Activated naive CD8-positive, alpha-beta T cell treated with anti-CD3 and anti-CD28 coated beads, Interleukin-2, amount 50 U/mL, for 16 hours (primary cell): ENCODE measurements around the gene RPS6KB1.
"Not testable (repeated sequence)": the region's sequence is repeated elsewhere in the genome, so short reads cannot be mapped to it uniquely, and the experiment has no call there.

Experiments used
- DNase-seq: peaks from one replicate; pipeline ENCODE4 v3.0.0-alpha.2; 2020; ENCODE audit warnings: low read depth, low spot score

Gene RPS6KB1

DNA sequence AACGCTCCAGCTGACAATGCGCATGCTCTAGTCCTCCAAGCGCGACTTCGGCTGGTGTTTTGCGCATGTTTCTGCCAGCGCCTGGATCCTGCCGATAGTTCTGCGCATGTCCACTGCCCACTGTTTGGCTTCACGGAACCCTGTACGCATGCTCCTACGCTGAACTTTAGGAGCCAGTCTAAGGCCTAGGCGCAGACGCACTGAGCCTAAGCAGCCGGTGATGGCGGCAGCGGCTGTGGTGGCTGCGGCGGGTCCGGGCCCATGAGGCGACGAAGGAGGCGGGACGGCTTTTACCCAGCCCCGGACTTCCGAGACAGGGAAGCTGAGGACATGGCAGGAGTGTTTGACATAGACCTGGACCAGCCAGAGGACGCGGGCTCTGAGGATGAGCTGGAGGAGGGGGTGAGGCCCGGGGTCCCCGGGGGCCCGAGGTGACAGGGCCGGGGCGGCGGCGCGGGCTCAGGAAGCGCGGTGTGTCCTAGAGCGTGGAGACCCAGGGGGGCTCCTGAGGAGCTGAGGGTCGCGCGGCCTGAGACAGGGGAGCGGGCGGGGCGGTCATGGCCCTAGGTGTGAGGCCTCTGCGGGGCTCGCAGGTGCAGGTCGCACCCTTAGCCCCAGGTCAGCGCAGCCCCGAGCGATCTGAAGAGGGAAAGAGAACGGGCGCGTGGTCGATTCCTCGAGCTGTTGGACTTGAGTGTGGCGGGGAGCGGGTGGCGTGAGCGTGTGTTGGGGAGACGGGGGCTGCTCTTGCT lies at the start of gene RPS6KB1, which contains the start of gene TUBD1:
Gene RPS6KB1 (plus strand): TSS at position 198 of the 752 bp plus-strand sequence. CDS start 64 bp downstream, at position 262.
Gene TUBD1 (minus strand): TSS at position 20 of the 752 bp plus-strand sequence. CDS start 1,941 bp downstream, outside the sequence.
- DNase-seq: peak; percentile 87

DNA sequence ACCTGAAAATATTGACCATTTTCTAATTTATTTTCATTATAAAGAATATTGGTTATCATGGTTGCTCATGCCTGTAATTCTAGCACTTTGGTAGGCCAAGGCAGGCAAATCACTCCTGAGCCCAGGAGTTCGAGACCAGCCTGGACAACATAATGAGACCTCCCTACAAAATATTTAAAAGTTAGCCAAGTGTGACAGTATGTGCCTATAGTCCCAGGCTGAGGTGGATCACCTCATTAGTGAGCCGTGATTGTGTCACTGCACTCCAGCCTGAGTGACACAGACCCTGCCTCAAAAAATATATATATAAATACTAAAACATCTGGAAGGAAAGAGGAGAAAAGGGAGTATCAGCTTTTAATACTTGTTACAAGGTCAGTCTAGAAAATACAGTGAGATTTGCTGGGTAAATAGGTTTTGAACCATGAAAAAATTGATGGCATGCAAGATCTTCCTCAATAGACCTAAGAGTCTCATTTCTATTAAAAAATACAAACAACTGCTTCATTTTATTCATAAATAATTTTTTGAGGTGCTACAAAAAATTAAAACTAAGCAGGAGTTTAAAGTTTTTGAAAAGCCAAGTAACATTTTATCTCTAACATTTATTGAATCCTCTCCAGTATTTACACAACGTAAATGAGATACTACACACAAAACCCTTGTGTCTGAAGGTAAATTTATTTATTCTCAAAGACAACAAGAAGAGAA lies 47.9 kb upstream of the RPS6KB1 start:
- no peak for DNase-seq

DNA sequence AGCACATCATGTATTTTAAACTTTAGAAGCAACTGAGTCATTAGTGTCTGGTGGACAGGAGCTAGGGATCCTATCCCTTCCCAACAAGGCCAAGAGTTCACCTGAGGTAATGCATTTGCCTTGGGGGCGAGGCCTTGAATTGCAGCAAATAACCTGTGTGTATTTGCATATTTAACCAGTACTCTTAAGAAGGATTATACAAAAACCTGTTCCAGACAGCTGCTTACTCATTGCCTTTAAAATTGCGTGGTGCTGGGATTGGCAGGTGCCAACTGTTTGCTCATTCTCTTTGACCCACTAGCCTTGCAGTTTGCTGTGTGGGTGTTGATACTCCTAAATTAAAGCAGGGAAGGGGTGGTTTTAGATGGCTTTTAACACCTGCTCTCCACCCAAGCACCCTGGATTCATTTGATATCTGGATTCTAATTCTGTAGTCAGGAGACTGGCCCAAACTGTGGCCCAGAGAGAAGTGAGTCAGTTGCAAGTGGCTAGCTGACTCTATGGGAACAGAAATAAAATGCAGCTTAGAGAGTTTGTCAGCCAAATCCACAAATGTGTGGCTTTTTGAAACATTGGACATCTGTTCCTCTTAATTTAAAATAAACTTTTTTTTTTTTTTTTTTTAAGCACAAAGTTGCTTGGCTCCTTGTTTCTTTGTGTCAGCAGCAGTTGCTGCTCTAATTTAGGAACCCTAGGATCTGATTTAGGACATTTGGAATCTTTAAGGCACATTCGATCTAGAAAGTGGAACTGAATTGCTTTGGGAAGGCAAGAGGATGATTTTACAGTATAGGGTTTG lies 47.1 kb upstream of the RPS6KB1 start:
- DNase-seq: no peak

DNA sequence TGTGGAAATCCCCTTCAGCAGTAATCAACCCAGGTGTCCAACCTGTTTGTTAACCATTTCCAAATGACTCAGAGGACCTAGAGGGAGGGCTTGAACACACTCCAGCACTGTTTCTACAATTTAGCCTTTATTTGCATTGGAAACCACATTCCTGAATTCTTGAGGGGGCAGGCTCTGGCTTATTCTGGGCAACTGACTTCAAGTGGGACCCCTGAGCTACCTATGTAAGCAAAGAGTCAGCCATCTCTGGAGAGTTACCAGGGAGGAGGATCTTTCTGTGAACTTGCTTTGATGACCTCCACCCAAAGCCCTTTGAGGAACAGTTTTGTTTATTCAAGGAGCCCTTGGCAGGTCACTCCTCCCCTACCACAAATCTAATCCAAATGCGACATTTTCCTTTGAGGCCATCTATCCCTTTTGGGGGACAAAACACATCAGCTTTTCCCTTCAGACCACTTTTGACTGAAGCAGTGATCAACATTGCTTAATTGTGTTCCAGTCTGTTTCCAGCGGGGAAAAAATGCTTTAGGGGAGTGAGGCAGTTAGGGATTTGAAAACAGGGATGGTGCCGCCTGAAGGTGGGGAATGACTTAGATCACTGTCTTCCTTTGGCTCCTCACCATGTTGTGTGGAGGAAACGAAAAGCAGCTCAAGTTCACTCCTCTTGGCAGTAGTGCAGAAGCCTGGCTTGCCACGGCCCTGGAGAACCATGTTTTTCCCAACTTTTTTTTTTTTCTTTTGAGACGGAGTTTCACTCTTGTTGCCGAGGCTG lies 46.3 kb upstream of the RPS6KB1 start:
- DNase-seq: no peak

DNA sequence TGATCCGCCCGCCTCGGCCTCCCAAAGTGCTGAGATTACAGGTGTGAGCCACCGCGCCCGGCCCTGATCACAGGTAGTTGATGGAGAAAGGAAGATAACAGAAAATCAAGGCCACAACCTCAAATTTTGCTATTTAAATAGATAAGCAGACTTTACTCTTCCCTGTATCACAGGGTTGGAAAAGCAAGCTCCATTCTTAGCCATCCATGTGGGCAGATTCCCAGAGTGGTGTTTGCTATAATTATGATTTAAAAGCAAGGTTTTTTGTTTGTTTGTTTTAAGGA lies 44.6 kb upstream of the RPS6KB1 start:
- DNase-seq: no peak

DNA sequence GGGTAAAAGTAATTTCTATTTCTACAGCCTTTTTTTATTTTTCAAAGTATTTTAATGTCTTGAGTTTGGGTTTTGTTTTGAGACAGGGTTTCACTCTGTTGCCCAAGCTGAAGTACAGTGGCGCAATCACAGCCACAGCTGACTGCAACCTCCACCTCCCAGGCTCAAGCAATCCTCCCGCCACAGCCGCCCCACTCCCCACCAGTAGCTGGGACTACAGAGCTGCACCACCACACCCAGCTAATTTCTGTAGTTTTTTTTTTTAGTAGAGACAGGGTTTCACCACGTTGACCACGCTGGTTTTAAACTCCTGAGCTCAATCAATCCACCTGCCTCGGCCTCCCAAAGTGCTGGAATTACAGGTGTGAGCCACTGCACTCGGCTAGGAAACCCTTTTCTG lies 44.1 kb upstream of the RPS6KB1 start:
- DNase-seq: no peak

DNA sequence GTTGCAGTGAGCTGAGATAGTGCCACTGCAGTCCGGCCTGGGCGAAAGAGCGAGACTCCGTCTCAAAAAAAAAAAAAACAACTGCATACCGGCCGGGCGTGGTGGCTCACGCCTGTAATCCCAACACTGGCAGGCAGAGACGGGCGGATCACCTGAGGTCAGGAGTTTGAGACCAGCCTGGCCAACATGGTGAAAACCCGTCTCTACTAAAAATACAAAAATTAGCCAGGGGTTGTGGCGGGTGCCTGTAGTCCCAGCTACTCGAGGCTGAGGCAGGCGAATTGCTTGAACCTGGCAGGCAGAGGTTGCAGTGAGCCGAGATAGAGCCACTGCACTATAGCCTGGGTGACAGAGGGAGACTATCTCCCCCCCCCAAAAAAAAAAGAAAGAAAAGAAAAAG lies 42.6 kb upstream of the RPS6KB1 start:
- not testable (repeated sequence) for DNase-seq

DNA sequence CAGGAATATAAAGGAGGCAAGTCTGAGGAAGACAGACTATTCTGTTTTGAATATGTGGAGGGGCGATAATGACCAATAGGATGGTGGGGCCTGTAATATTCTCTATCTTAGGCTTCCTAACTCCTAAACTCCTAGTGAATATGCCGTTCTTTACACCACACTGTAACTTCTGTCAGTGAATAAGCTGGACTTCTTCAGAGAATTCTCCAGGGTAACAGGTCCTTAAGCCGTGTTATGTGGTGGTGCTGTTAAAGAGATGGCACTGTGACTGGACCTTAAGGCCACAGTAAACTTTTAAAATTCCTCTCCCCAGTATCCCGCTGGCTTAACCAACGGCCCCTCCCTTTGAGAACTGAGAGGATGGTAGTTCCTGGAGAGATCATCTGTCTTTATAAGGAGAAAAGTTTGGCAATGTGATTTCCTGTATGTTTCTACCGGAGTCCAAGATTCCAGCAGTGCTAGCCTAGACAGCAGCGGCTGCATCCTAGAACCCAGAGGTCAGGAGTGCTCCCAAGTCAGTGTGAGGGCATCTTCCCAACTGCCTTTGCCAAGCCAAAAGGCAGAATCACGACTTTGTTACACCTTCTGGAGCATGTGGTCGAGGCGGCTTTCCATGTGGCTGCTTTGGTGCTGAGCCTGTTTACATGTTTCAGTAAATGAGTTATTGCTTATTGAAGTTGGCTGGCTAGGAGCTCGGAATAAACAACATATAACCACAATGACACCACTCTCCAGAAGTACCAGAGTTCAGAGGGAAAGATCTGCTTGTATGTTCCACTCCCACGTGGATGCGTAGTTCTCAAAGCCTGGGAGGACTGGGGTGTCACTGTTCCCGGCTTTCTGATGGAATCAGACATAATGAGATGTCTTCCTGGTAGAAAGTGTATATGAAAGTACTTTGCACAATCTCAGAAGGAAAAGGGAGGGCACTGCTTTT lies 41.2 kb upstream of the RPS6KB1 start:
- no peak for DNase-seq

DNA sequence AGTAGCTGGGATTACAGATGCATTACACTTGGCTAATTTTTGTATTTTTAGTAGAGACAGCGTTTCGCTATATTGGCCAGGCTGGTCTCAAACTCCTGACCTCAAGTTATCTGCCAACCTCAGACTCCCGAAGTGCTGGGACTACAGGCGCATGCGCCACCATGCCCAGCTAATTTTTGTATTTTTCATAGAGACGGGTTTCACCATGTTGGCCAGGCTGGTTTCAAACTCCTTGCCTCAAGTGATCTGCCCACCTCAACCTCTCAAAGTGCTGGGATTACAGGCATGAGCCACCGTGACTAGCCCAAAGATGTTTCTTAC lies 40.1 kb upstream of the RPS6KB1 start:
- not testable (repeated sequence) for DNase-seq

DNA sequence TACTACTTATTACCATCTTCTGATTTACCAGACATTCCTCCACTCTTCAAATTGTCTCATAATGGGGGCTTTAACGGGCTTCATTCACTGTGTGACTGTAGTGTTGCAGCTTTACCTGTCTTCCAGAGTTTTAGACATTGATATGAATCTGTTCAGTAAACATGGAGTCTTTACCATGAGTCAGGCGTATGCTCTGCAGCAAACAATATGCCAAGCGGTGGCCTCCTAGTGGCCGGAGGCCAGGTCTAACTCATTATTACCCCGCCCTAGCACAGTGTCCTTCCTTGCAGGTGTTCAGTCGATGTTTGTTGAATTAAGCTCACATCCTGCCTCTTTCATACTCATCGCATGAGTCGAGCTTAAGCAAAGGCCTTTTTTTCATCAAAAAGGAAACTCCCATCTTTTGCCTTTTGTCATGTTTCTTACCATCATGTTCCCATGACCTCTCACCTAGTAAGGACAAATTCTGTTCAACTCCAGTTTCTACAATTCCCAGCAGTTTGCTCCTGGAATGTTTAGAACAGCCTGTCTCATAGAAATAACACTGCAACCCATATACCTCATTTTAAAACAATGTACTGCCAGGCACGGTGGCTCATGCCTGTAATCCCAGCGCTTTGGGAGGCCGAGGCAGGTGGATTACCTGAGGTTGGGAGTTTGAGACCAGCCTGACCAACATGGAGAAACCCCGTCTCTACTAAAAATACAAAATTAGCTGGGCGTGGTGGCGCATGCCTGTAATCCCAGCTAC lies 39.6 kb upstream of the RPS6KB1 start:
- no peak for DNase-seq

DNA sequence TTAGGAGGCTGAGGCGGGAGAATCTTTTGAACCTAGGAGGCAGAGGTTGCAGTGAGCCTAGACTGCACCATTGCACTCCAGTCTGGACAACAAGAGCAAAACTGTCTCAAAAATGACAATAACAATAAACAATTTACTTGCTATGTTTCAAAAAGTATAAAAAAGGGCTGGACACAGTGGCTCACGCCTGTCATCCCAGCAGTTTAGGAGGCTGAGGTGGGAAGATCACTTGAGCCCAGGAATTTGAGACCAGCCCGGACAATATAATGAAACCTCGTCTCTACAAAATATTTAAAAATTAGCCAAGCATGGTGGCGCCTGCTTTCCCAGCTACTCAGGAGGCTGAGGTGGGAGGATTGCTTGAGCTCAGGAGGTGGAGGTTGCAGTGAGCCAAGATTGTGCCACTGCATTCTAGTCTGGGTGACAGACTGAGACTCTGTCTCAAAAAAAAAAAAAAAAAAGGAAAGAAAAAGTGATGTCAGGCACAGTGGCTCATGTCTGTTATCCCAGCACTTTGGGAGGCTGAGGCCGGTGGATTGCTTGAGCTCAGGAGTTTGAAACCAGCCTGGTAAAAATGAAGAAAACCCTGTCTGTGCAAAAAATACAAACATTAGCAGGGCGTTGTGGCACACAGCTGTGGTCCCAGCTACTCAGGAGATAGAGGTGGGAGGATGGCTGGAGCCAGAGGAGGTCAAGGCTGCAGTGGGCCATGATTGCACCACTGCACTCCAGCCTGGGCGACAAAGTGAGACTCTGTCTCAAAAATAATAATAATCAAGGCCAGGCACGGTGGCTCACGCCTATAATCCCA lies 38.8 kb upstream of the RPS6KB1 start:
- not testable (repeated sequence) for DNase-seq

DNA sequence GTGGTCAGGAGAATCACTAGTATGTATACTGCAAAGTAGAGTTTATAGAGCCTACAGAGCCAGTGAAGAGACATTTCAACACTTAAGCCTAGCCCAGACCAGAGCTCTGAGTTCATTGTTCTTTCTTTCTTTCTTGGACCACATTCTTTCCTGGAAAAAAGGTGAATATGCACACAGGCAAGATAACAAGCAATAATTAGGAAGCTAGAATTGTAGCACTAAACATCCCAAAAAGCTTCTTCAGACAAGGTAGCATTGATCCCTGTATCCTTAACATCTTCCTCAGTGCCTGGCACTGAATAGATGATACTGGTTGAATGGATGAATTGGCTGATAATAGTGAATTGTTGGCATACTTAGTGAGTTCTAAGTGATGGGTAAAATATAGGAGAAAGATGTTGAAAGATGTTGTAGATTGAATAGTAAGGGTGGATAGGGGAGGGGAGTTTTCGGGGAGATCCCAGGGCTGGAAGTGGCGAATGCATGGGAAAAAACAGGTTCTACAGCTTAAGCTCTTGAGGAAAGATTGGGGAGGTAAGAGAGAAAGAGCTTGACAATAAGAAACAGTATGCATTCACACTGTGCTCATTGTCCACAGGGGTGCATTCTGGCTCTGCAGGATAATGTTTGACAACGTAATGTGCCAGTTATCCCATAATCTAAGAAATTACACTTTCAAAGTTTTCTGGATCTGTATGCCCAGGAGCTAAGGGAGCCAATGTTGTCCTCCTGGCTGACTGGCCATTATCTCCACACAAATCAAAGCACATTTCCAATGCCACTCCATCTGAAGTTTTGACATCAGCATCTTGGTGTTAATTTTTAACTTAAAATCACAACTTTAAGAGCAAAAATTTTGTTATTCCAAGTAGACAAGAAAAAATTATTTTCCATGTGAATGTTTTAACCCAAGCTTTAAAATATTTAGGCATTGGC lies 35.8 kb upstream of the RPS6KB1 start:
- DNase-seq: no peak

DNA sequence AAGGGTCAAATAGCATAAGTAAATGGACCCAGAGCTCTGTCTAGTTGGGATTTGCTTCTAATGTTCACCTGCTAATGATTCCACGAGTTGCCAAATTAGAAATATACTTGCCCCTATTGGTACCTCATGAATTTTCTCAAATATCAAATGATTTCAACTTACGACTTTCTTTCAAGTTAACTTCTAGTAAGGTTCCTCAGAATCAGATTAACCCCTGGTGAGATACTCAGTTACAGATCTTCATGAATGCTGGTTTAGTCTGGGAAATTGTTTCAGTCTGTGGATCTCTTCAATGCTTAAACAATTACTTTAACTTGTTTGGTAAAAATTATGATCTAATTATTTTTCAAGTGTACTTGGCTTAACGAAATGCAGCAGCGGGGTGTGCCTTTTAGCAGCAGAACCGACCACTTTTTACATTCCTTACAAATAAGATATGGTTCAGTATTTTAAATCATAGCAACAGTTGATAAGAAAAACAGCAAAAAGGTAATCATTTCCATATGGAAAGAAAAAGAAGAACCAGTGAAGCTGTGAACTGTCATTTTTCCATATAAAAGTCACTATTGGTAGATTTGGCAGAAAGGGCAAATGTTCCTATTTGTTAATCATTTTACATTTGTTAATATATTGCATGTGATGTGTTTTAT lies 34.6 kb upstream of the RPS6KB1 start:
- DNase-seq: no peak

DNA sequence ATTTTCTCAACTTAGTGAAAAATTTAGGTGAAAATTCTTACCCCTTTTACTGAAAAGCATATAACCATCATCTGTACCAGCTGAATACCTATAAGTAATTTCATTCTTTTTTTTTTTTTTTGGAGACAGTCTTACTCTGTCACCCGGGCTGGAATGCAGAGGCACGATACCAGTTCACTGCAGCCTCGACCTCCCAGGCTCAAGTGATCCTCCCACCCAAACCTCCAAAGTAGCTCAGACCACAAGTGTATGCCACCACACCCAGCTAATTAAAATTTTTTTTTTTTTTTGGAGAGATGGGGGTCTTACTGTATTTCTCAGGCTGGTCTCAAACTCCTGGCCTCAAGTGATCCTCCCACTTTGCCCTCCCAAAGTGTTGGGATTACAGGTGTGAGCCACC lies 34.0 kb upstream of the RPS6KB1 start:
- no peak for DNase-seq

DNA sequence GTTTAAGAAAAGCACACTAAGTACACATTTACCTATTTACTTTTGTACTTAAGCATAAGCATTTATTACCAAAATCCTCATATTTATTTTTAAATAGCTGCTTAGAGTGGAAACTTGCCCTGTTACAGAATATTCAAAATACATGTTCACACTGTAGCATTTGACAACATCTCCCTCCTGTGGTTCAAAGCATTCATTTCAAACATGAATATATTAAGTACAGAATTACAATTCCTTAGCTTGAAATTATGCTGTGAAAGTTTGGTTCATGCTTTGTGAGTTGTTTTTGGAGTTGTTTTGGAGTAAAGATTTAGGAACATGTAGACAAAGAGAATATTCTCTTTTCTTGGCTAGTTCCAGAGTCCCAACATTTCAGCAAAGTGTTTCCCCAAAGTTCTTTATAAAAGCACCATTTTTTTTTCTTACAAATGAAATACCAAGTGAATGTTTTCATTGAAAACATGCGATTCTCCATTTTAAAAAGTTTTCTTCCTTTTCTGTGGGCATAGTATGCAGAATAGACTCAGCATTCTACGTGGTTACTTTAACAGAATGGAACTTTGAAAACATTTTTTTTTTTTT lies 33.4 kb upstream of the RPS6KB1 start:
- no peak for DNase-seq

DNA sequence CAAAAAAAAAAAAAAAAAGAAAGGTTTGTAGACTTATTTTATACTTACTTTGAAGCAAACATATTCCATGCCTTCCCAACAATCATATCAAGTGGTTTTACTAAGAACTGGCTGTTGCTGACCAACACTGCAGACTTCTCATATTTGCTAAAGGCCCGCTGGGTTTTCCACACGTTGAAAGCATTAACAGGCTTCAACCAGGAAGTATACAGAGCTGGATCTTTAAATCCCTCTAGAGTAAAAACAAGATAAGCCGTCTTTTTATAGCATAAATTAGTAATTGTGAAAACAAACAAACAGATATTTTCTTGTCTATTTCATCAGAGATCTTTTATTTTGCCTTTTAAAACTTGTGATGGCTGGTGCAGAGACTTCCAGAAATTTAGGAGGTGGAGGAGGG lies 29.3 kb upstream of the RPS6KB1 start:
- no peak for DNase-seq

DNA sequence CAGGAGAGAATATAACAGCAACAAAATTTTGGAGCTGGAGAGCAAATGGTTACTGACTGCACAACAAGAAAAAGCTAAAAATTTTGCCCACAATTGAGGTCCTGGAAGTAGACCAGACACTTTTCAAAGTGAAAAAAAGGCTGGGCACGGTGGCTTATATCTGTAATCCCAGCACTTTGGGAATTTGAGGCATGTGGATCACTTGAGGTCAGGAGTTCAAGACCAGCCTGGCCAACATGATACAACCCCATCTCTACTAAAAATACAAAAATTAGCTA lies 23.0 kb upstream of the RPS6KB1 start:
- DNase-seq: no peak
